SU-DHL-6 (cell line): ENCODE results near the gene GRID1.

Experiments
- H2AFZ ChIP-seq: fragments of 200-600 bp; sonication (generic); 2 replicates; pipeline ENCODE4 v1.6.1; 2014; ENCODE audit warnings: low read depth, mild to moderate bottlenecking, moderate library complexity, mixed read lengths, antibody characterized with exemption, low read length; ENCODE audit not compliant: severe bottlenecking
- H3F3A ChIP-seq: fragments of 200-600 bp; shearing (Covaris generic); 2 replicates; pipeline ENCODE4 v1.6.0; 2016; ENCODE audit warnings: antibody characterized with exemption, mild to moderate bottlenecking; ENCODE audit not compliant: insufficient read depth
- H3K27ac ChIP-seq: fragments of 200-600 bp; sonication (generic); 2 replicates; pipeline ENCODE4 v1.5.1; 2016; ENCODE audit warnings: low read depth, mild to moderate bottlenecking, low read length, moderate library complexity, mixed read lengths
- H3K27me3 ChIP-seq: fragments of 200-600 bp; sonication (generic), shearing (Covaris generic); 2 replicates; pipeline ENCODE4 v1.6.0; 2014; ENCODE audit warnings: mild to moderate bottlenecking, low read length
- H3K36me3 ChIP-seq: fragments of 200-600 bp; sonication (generic); 2 replicates; pipeline ENCODE4 v1.6.1; 2014; ENCODE audit warnings: mild to moderate bottlenecking, low read length, mixed read lengths
- H3K4me2 ChIP-seq: fragments of 300-600, 200-600 bp; shearing (Covaris generic), sonication (generic); 2 replicates; pipeline ENCODE4 v1.6.0; 2014; ENCODE audit warnings: low read length, low read depth, mild to moderate bottlenecking; ENCODE audit not compliant: poor library complexity, severe bottlenecking
- H3K4me3 ChIP-seq: fragments of 200-600 bp; sonication (generic); 2 replicates; pipeline ENCODE4 v1.5.1; 2014; ENCODE audit warnings: antibody characterized with exemption, low read length, mild to moderate bottlenecking, mixed read lengths; ENCODE audit not compliant: insufficient read depth, poor library complexity, severe bottlenecking
- H3K79me2 ChIP-seq: fragments of 200-600 bp; sonication (generic); 2 replicates; pipeline ENCODE4 v1.6.1; 2014; ENCODE audit warnings: mild to moderate bottlenecking, low read length, moderate library complexity; ENCODE audit not compliant: insufficient read depth
- H3K9ac ChIP-seq: fragments of 200-600 bp; sonication (generic); 2 replicates; pipeline ENCODE4 v1.7.0; 2014; ENCODE audit warnings: mild to moderate bottlenecking, low read length
- H3K9me2 ChIP-seq: fragments of 200-600 bp; sonication (generic); replicated peaks from 2 replicates; pipeline ENCODE4 v1.6.1; 2014; ENCODE audit warnings: low read length; ENCODE audit not compliant: insufficient read depth
- H3K9me3 ChIP-seq: fragments of 200-600 bp; sonication (generic); 2 replicates; pipeline ENCODE4 v1.6.1; 2014; ENCODE audit warnings: low read length, mixed read lengths; ENCODE audit not compliant: insufficient read depth
- H4K20me1 ChIP-seq: fragments of 200-600 bp; sonication (generic); 2 replicates; pipeline ENCODE4 v1.6.1; 2014; ENCODE audit warnings: low read depth, mild to moderate bottlenecking, antibody characterized with exemption, low read length, moderate library complexity, mixed read lengths
- EZH2phosphoT487 ChIP-seq: fragments of 200-600 bp; sonication (generic), shearing (Covaris generic); conservative IDR thresholded peaks from 2 replicates; pipeline ENCODE4 v1.6.1; 2018; ENCODE audit warnings: mild to moderate bottlenecking, antibody characterized with exemption, low read length, moderate library complexity, mixed read lengths
- TF ChIP-seq, protein P1 (sequence below): fragments of 200-600 bp; sonication (generic); IDR thresholded peaks from one replicate; pipeline ENCODE4 v1.5.1; 2017; ENCODE audit warnings: antibody characterized with exemption, mild to moderate bottlenecking, low read length, moderate library complexity; ENCODE audit not compliant: insufficient read depth, poor library complexity, severe bottlenecking

Gene GRID1

DNA sequence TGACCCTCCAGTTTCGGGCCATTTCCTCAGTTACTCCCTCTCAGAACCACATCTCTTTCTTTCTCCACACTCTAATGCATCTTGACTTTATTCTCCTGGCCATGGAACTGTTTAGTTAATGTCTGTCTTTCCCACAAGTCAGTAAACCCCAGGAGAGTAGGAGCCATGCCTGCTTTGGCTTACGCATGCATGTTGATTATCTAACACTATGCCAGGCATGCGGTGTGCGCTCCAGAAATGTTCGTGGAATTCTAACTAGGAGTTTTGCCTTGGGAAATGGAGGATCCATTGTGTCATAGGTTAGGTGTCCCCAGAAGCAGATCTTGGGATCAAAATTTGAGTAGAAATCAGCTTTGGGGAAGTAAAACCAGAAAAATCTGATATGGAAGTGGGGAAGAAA lies 308.9 kb downstream of the GRID1 start:
- Histone ChIP-seq H3K79me2 (no peaks in the 10 kb centered on the region), H3F3A (no peaks in the 10 kb centered on the region), H3K27ac (no peak overlapping the region), H3K36me3 (no peaks in the 10 kb centered on the region), H3K9me2 (no peaks in the 10 kb centered on the region), H3K4me3 (no peak overlapping the region), H3K9ac (no peak overlapping the region), H3K27me3 (no peaks in the 10 kb centered on the region), H2AFZ (no peak overlapping the region), H3K9me3 (no peaks in the 10 kb centered on the region), H4K20me1 (no peaks in the 10 kb centered on the region), H3K4me2 (no peak overlapping the region)
- TF ChIP-seq, protein P1, sequence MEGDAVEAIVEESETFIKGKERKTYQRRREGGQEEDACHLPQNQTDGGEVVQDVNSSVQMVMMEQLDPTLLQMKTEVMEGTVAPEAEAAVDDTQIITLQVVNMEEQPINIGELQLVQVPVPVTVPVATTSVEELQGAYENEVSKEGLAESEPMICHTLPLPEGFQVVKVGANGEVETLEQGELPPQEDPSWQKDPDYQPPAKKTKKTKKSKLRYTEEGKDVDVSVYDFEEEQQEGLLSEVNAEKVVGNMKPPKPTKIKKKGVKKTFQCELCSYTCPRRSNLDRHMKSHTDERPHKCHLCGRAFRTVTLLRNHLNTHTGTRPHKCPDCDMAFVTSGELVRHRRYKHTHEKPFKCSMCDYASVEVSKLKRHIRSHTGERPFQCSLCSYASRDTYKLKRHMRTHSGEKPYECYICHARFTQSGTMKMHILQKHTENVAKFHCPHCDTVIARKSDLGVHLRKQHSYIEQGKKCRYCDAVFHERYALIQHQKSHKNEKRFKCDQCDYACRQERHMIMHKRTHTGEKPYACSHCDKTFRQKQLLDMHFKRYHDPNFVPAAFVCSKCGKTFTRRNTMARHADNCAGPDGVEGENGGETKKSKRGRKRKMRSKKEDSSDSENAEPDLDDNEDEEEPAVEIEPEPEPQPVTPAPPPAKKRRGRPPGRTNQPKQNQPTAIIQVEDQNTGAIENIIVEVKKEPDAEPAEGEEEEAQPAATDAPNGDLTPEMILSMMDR, result no peak
- no peak for TF ChIP-seq EZH2phosphoT487

DNA sequence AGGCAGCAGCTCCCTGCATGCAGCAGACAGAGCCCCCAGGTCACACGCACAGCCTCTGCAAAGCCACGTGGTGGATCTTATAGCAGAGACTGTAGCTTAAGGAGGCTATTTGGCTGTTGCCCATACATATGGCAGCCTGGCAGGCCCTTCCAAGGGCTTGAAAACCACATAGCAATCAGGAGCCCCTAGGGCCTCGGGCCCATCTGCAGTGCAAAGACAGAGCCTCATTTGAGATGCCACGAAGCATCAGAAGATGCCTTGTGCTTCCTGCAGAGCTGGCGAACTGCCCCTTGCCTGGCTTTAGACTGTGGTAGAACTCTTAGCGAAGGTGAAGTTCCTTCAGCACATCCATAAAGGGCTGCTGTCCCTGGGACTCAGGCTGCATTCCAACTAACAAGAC lies 309.9 kb downstream of the GRID1 start:
- Histone ChIP-seq H3F3A (no peaks in the 10 kb centered on the region), H3K9me2 (no peaks in the 10 kb centered on the region), H4K20me1 (no peaks in the 10 kb centered on the region), H3K4me3 (no peak overlapping the region), H3K27ac (no peak overlapping the region), H3K4me2 (no peak overlapping the region), H3K27me3 (no peaks in the 10 kb centered on the region), H3K9ac (no peak overlapping the region), H3K36me3 (no peaks in the 10 kb centered on the region), H3K9me3 (no peaks in the 10 kb centered on the region), H3K79me2 (no peaks in the 10 kb centered on the region), H2AFZ (no peak overlapping the region)
- TF ChIP-seq EZH2phosphoT487, result no peak
- TF ChIP-seq, protein P1, result no peak

DNA sequence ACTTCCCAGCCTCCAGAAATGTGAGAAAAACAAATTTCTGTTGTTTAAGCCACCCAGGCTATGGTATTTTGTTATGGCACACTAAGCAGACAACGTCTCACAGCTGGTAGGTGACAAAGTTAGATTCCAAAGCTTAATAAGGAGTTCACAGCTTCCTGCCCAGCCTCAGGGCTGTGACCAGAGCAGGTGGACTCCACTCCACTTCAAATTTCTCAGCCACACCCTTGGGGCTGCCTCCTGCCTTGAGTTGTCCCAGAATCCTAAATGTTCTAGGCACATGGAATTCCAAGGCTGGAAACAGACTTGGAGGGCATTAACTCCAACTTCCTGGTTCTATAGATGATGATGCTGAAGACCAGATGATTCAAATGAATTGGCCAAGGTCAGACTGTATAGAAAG lies 310.7 kb downstream of the GRID1 start:
- no peak overlapping the region for H3K4me2 ChIP-seq
- H3K4me3 ChIP-seq, result no peak overlapping the region
- H2AFZ ChIP-seq, result no peak overlapping the region
- no peaks in the 10 kb centered on the region for H3K79me2 ChIP-seq
- no peaks in the 10 kb centered on the region for H3K9me3 ChIP-seq
- TF ChIP-seq EZH2phosphoT487, result no peak
- TF ChIP-seq, protein P1, result no peak
- no peaks in the 10 kb centered on the region for H3K36me3 ChIP-seq
- H3K27ac ChIP-seq, result no peak overlapping the region
- no peaks in the 10 kb centered on the region for H3K27me3 ChIP-seq
- no peaks in the 10 kb centered on the region for H3F3A ChIP-seq
- no peaks in the 10 kb centered on the region for H4K20me1 ChIP-seq
- no peak overlapping the region for H3K9ac ChIP-seq
- H3K9me2 ChIP-seq, result no peaks in the 10 kb centered on the region
